SK-N-SH treated with all-trans-retinoic acid at 6 μM for 48 hours (cell line): Measurements from ENCODE around the gene USP35.

Experiments used
- CSDC2 ChIP-seq: fragments of 250-450 bp; sonication (Bioruptor Pico); IDR thresholded peaks from 2 replicates; pipeline ENCODE4 v1.5.0; 2020; ENCODE audit warnings: mild to moderate bottlenecking, moderate library complexity
- ESRRG ChIP-seq: fragments of 250-450 bp; sonication (Bioruptor Pico); IDR thresholded peaks from 2 replicates; pipeline ENCODE4 v1.6.1; 2021; ENCODE audit warnings: mild to moderate bottlenecking
- GLIS3 ChIP-seq: fragments of 250-450 bp; sonication (Bioruptor Pico); IDR thresholded peaks from 2 replicates; pipeline ENCODE4 v1.5.0; 2020; ENCODE audit warnings: mild to moderate bottlenecking, moderate library complexity
- ISL1 ChIP-seq: fragments of 250-450 bp; sonication (Bioruptor Pico); IDR thresholded peaks from 2 replicates; pipeline ENCODE4 v2.1.2; 2022; ENCODE audit warnings: mild to moderate bottlenecking, moderate library complexity
- OSR1 ChIP-seq: fragments of 250-450 bp; sonication (Bioruptor Pico); IDR thresholded peaks from 2 replicates; pipeline ENCODE4 v1.8.0; 2022; ENCODE audit warnings: moderate library complexity, mild to moderate bottlenecking, inconsistent platforms
- RARB ChIP-seq: fragments of 250-450 bp; sonication (Bioruptor Pico); IDR thresholded peaks from 2 replicates; pipeline ENCODE4 v1.8.0; 2021; ENCODE audit warnings: mild to moderate bottlenecking, moderate library complexity
- TCF4 ChIP-seq: fragments of 250-450 bp; sonication (Bioruptor Pico); IDR thresholded peaks from 2 replicates; pipeline ENCODE4 v1.8.0; 2021; ENCODE audit warnings: mild to moderate bottlenecking, moderate library complexity, borderline replicate concordance
- ZNF565 ChIP-seq: fragments of 450-650 bp; formaldehyde crosslinking; conservative IDR thresholded peaks from 2 replicates; pipeline ENCODE4 v1.5.0; 2020; ENCODE audit warnings: low read depth, mild to moderate bottlenecking, moderate library complexity
- ZNF8 ChIP-seq: fragments of 450-650 bp; formaldehyde crosslinking; IDR thresholded peaks from 2 replicates; pipeline ENCODE4 v1.5.0; 2020; ENCODE audit warnings: mild to moderate bottlenecking, moderate library complexity
- TF ChIP-seq, protein P1 (sequence below): fragments of 250-450 bp; sonication (Bioruptor Pico); IDR thresholded peaks from 2 replicates; pipeline ENCODE4 v1.5.1; 2021; ENCODE audit warnings: mild to moderate bottlenecking, moderate library complexity
- TF ChIP-seq, protein P2 (sequence below): fragments of 250-450 bp; sonication (Bioruptor Pico); IDR thresholded peaks from 2 replicates; pipeline ENCODE4 v1.8.0; 2020; ENCODE audit warnings: mild to moderate bottlenecking, moderate library complexity, borderline replicate concordance
- TF ChIP-seq, protein P3 (sequence below): fragments of 250-450 bp; sonication (Bioruptor Pico); IDR thresholded peaks from 2 replicates; pipeline ENCODE4 v1.5.0; 2020; ENCODE audit warnings: mild to moderate bottlenecking, moderate library complexity
- TF ChIP-seq, protein P4 (sequence below): fragments of 250-450 bp; sonication (Bioruptor Pico); IDR thresholded peaks from 2 replicates; pipeline ENCODE4 v1.8.0; 2021; ENCODE audit warnings: low read depth, mild to moderate bottlenecking, moderate library complexity, borderline replicate concordance

DNA sequence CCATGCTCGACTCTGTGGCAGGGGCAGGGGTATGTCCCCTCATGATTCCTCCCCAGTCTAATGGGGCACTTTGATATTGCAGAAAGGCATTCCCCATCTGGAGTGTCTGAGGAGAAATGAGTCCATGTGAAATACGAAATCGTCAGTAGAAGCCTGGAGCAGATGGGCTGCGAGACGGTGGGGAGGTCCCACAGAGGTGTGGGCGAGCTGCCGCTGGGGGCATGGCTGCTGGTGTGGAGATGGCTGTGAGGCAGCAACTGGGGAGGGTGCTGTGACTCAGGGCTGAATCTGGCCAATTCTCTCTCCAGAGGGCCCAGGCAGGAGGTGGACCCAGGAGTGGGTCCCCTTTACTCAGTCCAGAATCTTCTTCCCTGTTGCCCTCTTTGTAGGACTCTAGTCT, 11.5 kb upstream of the USP35 start:
- no peak for TF ChIP-seq OSR1 (CRISPR knock-in tag)
- TF ChIP-seq, protein P1, sequence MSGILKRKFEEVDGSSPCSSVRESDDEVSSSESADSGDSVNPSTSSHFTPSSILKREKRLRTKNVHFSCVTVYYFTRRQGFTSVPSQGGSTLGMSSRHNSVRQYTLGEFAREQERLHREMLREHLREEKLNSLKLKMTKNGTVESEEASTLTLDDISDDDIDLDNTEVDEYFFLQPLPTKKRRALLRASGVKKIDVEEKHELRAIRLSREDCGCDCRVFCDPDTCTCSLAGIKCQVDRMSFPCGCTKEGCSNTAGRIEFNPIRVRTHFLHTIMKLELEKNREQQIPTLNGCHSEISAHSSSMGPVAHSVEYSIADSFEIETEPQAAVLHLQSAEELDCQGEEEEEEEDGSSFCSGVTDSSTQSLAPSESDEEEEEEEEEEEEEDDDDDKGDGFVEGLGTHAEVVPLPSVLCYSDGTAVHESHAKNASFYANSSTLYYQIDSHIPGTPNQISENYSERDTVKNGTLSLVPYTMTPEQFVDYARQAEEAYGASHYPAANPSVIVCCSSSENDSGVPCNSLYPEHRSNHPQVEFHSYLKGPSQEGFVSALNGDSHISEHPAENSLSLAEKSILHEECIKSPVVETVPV, result no peak
- no peak for TF ChIP-seq ZNF8
- no peak for TF ChIP-seq GLIS3
- TF ChIP-seq, protein P2, sequence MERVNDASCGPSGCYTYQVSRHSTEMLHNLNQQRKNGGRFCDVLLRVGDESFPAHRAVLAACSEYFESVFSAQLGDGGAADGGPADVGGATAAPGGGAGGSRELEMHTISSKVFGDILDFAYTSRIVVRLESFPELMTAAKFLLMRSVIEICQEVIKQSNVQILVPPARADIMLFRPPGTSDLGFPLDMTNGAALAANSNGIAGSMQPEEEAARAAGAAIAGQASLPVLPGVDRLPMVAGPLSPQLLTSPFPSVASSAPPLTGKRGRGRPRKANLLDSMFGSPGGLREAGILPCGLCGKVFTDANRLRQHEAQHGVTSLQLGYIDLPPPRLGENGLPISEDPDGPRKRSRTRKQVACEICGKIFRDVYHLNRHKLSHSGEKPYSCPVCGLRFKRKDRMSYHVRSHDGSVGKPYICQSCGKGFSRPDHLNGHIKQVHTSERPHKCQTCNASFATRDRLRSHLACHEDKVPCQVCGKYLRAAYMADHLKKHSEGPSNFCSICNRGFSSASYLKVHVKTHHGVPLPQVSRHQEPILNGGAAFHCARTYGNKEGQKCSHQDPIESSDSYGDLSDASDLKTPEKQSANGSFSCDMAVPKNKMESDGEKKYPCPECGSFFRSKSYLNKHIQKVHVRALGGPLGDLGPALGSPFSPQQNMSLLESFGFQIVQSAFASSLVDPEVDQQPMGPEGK (CRISPR knock-in tag), result no peak
- TF ChIP-seq ISL1 (CRISPR knock-in tag), result no peak
- TF ChIP-seq TCF4, result no peak
- no peak for TF ChIP-seq ESRRG
- TF ChIP-seq, protein P3, sequence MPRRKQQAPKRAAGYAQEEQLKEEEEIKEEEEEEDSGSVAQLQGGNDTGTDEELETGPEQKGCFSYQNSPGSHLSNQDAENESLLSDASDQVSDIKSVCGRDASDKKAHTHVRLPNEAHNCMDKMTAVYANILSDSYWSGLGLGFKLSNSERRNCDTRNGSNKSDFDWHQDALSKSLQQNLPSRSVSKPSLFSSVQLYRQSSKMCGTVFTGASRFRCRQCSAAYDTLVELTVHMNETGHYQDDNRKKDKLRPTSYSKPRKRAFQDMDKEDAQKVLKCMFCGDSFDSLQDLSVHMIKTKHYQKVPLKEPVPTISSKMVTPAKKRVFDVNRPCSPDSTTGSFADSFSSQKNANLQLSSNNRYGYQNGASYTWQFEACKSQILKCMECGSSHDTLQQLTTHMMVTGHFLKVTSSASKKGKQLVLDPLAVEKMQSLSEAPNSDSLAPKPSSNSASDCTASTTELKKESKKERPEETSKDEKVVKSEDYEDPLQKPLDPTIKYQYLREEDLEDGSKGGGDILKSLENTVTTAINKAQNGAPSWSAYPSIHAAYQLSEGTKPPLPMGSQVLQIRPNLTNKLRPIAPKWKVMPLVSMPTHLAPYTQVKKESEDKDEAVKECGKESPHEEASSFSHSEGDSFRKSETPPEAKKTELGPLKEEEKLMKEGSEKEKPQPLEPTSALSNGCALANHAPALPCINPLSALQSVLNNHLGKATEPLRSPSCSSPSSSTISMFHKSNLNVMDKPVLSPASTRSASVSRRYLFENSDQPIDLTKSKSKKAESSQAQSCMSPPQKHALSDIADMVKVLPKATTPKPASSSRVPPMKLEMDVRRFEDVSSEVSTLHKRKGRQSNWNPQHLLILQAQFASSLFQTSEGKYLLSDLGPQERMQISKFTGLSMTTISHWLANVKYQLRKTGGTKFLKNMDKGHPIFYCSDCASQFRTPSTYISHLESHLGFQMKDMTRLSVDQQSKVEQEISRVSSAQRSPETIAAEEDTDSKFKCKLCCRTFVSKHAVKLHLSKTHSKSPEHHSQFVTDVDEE (CRISPR knock-in tag), result no peak
- no peak for TF ChIP-seq CSDC2 (CRISPR knock-in tag)
- TF ChIP-seq ZNF565 (CRISPR knock-in tag), result no peak
- TF ChIP-seq, protein P4, sequence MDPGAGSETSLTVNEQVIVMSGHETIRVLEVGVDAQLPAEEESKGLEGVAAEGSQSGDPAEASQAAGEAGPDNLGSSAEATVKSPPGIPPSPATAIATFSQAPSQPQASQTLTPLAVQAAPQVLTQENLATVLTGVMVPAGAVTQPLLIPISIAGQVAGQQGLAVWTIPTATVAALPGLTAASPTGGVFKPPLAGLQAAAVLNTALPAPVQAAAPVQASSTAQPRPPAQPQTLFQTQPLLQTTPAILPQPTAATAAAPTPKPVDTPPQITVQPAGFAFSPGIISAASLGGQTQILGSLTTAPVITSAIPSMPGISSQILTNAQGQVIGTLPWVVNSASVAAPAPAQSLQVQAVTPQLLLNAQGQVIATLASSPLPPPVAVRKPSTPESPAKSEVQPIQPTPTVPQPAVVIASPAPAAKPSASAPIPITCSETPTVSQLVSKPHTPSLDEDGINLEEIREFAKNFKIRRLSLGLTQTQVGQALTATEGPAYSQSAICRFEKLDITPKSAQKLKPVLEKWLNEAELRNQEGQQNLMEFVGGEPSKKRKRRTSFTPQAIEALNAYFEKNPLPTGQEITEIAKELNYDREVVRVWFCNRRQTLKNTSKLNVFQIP (CRISPR knock-in tag), result no peak
- no peak for TF ChIP-seq RARB (CRISPR knock-in tag)
